ENCODE data around the gene FEN1.

DNA sequence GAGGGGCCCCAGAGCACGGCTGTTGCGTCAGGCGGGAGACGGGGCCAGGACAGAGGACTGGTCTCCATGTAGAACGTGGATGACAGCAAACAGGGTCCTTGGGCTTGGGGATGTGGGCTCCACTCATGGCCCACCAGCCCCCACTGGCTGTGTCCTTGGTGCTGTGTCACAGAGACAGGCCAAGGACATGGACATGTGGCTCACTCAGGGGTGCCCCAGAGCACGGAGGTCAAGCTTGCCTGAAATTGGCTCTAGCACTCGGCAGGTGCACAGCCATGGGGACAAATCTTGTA, 49.8 kb downstream of the FEN1 start:
- TF ChIP-seq, protein P1, sequence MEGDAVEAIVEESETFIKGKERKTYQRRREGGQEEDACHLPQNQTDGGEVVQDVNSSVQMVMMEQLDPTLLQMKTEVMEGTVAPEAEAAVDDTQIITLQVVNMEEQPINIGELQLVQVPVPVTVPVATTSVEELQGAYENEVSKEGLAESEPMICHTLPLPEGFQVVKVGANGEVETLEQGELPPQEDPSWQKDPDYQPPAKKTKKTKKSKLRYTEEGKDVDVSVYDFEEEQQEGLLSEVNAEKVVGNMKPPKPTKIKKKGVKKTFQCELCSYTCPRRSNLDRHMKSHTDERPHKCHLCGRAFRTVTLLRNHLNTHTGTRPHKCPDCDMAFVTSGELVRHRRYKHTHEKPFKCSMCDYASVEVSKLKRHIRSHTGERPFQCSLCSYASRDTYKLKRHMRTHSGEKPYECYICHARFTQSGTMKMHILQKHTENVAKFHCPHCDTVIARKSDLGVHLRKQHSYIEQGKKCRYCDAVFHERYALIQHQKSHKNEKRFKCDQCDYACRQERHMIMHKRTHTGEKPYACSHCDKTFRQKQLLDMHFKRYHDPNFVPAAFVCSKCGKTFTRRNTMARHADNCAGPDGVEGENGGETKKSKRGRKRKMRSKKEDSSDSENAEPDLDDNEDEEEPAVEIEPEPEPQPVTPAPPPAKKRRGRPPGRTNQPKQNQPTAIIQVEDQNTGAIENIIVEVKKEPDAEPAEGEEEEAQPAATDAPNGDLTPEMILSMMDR (IDR thresholded peaks at IDR 0.05 in 2 of 3, conservative IDR thresholded peaks at IDR 0.05 in 1 of 3; ENCODE audit: borderline replicate concordance in 1 of 3, insufficient read depth in 1 of 3, low read depth in 2 of 3, low read length in 2 of 3) = no peak
- TF ChIP-seq POLR2A (IDR thresholded peaks at IDR 0.05; ENCODE audit: borderline replicate concordance, extremely low read depth, insufficient read depth, insufficient read length) (no peak), ZNF274 (IDR thresholded peaks at IDR 0.05; ENCODE audit: low read depth, low read length) (no peak), CBX3 (IDR thresholded peaks at IDR 0.05; ENCODE audit: low read depth) (no peak), RAD21 (IDR thresholded peaks at IDR 0.05; ENCODE audit: low read depth) (no peak), YY1 (IDR thresholded peaks at IDR 0.05; ENCODE audit: extremely low read depth, insufficient replicate concordance, low read depth, low read length) (no peak)
- TF ChIP-seq, protein P2, sequence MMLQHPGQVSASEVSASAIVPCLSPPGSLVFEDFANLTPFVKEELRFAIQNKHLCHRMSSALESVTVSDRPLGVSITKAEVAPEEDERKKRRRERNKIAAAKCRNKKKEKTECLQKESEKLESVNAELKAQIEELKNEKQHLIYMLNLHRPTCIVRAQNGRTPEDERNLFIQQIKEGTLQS (IDR thresholded peaks at IDR 0.05) = no peak

All from HCT116 (cell line).